Right atrium auricular region (tissue), 2 donors: ENCODE measurements around the gene PSMB10. TPM values are rescaled to one million over a fixed set of nuclear protein-coding genes. Genes with fewer than 3 reads are reported as not detected.

Source experiments
- DNase-seq: peaks from one replicate; pipeline ENCODE4 v3.0.0-alpha.2; 2019; ENCODE audit warnings: low spot score
- H3K27ac ChIP-seq, 2 donors: fragments of 200-600 bp; sonication (generic); 1 replicate in 1 of 2; 2 replicates in 1 of 2; pipeline ENCODE4 v1.5.1; 2016 to 2019
- H3K27me3 ChIP-seq, 2 donors: fragments of 200-600 bp; sonication (generic); one replicate each; pipeline versions ENCODE4 v1.5.1 to v1.6.0; 2017 to 2019
- H3K36me3 ChIP-seq: fragments of 200-600 bp; sonication (generic); one replicate; pipeline ENCODE4 v1.5.1; 2016
- H3K4me1 ChIP-seq, 2 donors: fragments of 200-600 bp; sonication (generic); one replicate each; pipeline versions ENCODE4 v1.5.1 to v1.6.0; 2017 to 2019
- H3K4me3 ChIP-seq, 2 donors: fragments of 200-600 bp; sonication (generic); 1 replicate in 1 of 2; 2 replicates in 1 of 2; pipeline ENCODE4 v1.5.1; 2017 to 2019; ENCODE audit warnings: mild to moderate bottlenecking in 1 of 2, moderate library complexity in 1 of 2
- H3K9me3 ChIP-seq, 2 donors: fragments of 200-600 bp; sonication (generic); one replicate each; pipeline ENCODE4 v1.5.1; 2019
- CTCF ChIP-seq, 2 donors: fragments of 200-600 bp; sonication (generic); IDR thresholded peaks; one replicate each; pipeline ENCODE4 v1.5.1; 2019; ENCODE audit warnings: antibody characterized with exemption in 2 of 2
- total RNA-seq, 2 donors: library from RNA; depleted of rRNA; stranded (reverse); fragments of >200 nt; gene quantifications; one replicate each; pipeline ENCODE4 v1.1.0, GENCODE V29; 2016

The PSMB10 gene
- total RNA-seq, 2 donors from 2014 or later = 37.3 to 38.4 TPM

GRCh38 chr16:67928147-67928546 is 8.5 kb downstream of the PSMB10 start:
- no peak for DNase-seq
- H3K27me3 ChIP-seq = no peaks in the 10 kb centered on the region
- H3K9me3 ChIP-seq = no peaks in the 10 kb centered on the region
- H3K4me3 ChIP-seq = no peak overlapping the region
- TF ChIP-seq CTCF (IDR thresholded peaks at IDR 0.05) = no peak
- H3K36me3 ChIP-seq = peaks cover 10% of the 10 kb centered on the region
- no peak overlapping the region for H3K27ac ChIP-seq
- peaks cover 0 to 32% of the 10 kb centered on the region in 2 donors for H3K4me1 ChIP-seq

GRCh38 chr16:67927131-67927941 is 9.3 kb downstream of the PSMB10 start:
- no peak overlapping the region for H3K27ac ChIP-seq
- H3K4me1 ChIP-seq = peaks cover 0 to 40% of the 10 kb centered on the region in 2 donors
- no peaks in the 10 kb centered on the region for H3K9me3 ChIP-seq
- no peaks in the 10 kb centered on the region for H3K27me3 ChIP-seq
- no peak for DNase-seq
- no peak for TF ChIP-seq CTCF (IDR thresholded peaks at IDR 0.05)
- H3K36me3 ChIP-seq = peaks cover 10% of the 10 kb centered on the region
- H3K4me3 ChIP-seq = no peak overlapping the region

- Histone ChIP-seq H3K9me3 (no peaks in the 10 kb centered on the region), H3K36me3 (peaks cover 10% of the 10 kb centered on the region), H3K4me3 (no peak overlapping the region), H3K27ac (peak overlapping the region; percentile 20 to 22), H3K4me1 (peaks cover 0 to 51% of the 10 kb centered on the region in 2 donors), H3K27me3 (no peaks in the 10 kb centered on the region)
- DNase-seq = no peak
- TF ChIP-seq CTCF (IDR thresholded peaks at IDR 0.05) = no peak
Measured at GRCh38 chr16:67926181-67926750, 10.4 kb downstream of the PSMB10 start.

- TF ChIP-seq CTCF (IDR thresholded peaks at IDR 0.05) = no peak
- DNase-seq = no peak
- peaks cover 0 to 64% of the 10 kb centered on the region in 2 donors for H3K4me1 ChIP-seq
- no peaks in the 10 kb centered on the region for H3K9me3 ChIP-seq
- H3K27me3 ChIP-seq = no peaks in the 10 kb centered on the region
- peak overlapping the region in 1 of 2 donors; percentile 19 for H3K27ac ChIP-seq
- H3K4me3 ChIP-seq = no peak overlapping the region
- peaks cover 10% of the 10 kb centered on the region for H3K36me3 ChIP-seq
Measured at GRCh38 chr16:67924140-67924906, 12.3 kb downstream of the PSMB10 start.

- Histone ChIP-seq H3K4me3 (no peak overlapping the region), H3K36me3 (peaks cover 10% of the 10 kb centered on the region), H3K27ac (peak overlapping the region; percentile 19 to 39), H3K27me3 (no peaks in the 10 kb centered on the region), H3K4me1 (peaks cover 0 to 70% of the 10 kb centered on the region in 2 donors), H3K9me3 (no peaks in the 10 kb centered on the region)
- no peak for TF ChIP-seq CTCF (IDR thresholded peaks at IDR 0.05)
- no peak for DNase-seq
Measured at GRCh38 chr16:67923414-67924116, 13.1 kb downstream of the PSMB10 start.
